Measurements from ENCODE around the gene IREB2.

DNA sequence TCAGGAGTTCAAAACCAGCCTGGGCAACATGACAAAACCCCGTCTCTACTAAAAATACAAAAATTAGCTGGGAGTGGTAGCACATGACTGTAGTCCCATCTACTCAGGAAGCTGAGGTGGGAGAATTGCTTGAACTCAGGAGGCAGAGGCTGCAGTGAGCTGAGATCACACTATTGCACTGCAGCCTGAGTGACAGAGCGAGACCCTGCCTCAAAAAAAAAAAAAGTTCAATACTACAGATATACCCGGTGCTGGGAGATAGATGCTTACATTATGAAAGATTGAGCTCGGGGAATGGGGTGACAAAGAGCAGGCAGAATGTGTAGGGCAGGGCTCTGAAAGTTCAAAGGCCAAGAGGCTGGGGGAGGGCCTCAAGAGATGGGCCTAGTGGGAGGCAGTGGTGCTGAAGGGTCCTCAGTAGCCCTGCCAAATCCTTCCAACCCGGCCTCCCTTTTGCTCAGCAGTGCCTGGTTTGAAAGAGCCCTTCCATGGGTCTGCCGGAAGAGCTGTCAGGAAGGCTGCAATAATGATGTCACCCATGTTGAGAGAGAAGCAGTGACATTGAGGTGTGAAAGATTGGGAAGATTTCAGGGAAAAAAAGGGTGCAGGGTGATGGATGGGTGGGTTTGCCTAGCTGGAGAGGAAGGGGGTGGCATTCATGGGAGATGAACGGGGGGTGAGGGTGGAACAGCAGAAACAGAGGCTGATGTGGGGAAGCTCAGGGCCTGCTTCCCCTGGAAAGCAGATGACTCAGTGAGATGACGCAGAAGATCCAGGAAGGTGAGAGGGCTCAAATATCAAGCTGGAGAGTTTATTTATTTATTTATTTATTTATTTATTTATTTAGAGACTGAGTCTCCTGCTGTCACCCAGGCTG, 20.0 kb upstream of the IREB2 start:
- TF ChIP-seq EZH2 (IDR thresholded peaks at IDR 0.05; ENCODE audit: insufficient read depth, low read length) (no peak), CTCF (IDR thresholded peaks at IDR 0.05; ENCODE audit: insufficient read depth, low read depth, low read length) (no peak)

All from astrocyte (in vitro differentiated cells and primary cell).